Measurements from ENCODE around the gene TDRD3.

Gene TDRD3

GRCh38 chr13:60484865-60485264 is 87.8 kb downstream of the TDRD3 start:
- DNase-seq (ENCODE audit: low read depth), result no peak
- no peak overlapping the region for H3K4me3 ChIP-seq (ENCODE audit: low read depth, low read length)
- TF ChIP-seq CTCF (IDR thresholded peaks at IDR 0.05; ENCODE audit: control insufficient read depth, extremely low read depth, insufficient read depth), result no peak

GRCh38 chr13:60491531-60491930 is 94.5 kb downstream of the TDRD3 start:
- no peak overlapping the region for H3K4me3 ChIP-seq (ENCODE audit: low read depth, low read length)
- no peak for DNase-seq (ENCODE audit: low read depth)
- no peak for TF ChIP-seq CTCF (IDR thresholded peaks at IDR 0.05; ENCODE audit: control insufficient read depth, extremely low read depth, insufficient read depth)

GRCh38 chr13:60492187-60492586 is 95.2 kb downstream of the TDRD3 start:
- TF ChIP-seq CTCF (IDR thresholded peaks at IDR 0.05; ENCODE audit: control insufficient read depth, extremely low read depth, insufficient read depth), result no peak
- DNase-seq (ENCODE audit: low read depth), result no peak
- H3K4me3 ChIP-seq (ENCODE audit: low read depth, low read length), result no peak overlapping the region

GRCh38 chr13:60494296-60494695 is 97.3 kb downstream of the TDRD3 start:
- no peak overlapping the region for H3K4me3 ChIP-seq (ENCODE audit: low read depth, low read length)
- DNase-seq (ENCODE audit: low read depth), result no peak
- no peak for TF ChIP-seq CTCF (IDR thresholded peaks at IDR 0.05; ENCODE audit: control insufficient read depth, extremely low read depth, insufficient read depth)

- no peak overlapping the region for H3K4me3 ChIP-seq (ENCODE audit: low read depth, low read length)
- DNase-seq (ENCODE audit: low read depth), result no peak
- no peak for TF ChIP-seq CTCF (IDR thresholded peaks at IDR 0.05; ENCODE audit: control insufficient read depth, extremely low read depth, insufficient read depth)
Measured at GRCh38 chr13:60501236-60501635, 104.2 kb downstream of the TDRD3 start.

GRCh38 chr13:60509601-60510386 is 112.8 kb downstream of the TDRD3 start:
- no peak overlapping the region for H3K4me3 ChIP-seq (ENCODE audit: low read depth, low read length)
- peak; percentile 58 for DNase-seq (ENCODE audit: low read depth)
- no peak for TF ChIP-seq CTCF (IDR thresholded peaks at IDR 0.05; ENCODE audit: control insufficient read depth, extremely low read depth, insufficient read depth)

GRCh38 chr13:60511637-60512036 is 114.6 kb downstream of the TDRD3 start:
- no peak for TF ChIP-seq CTCF (IDR thresholded peaks at IDR 0.05; ENCODE audit: control insufficient read depth, extremely low read depth, insufficient read depth)
- H3K4me3 ChIP-seq (ENCODE audit: low read depth, low read length), result no peak overlapping the region
- DNase-seq (ENCODE audit: low read depth), result no peak

All from LNCaP clone FGC (cell line).